ENCODE measurements around the gene MEGF11.
"Not testable (repeated sequence)": the region's sequence is repeated elsewhere in the genome, so short reads cannot be mapped to it uniquely, and the experiment has no call there.

The MEGF11 gene

GRCh38 chr15:65909831-65910230, 343.7 kb downstream of the MEGF11 start:
- DNase-seq = no peak

GRCh38 chr15:65908876-65909275, 344.7 kb downstream of the MEGF11 start:
- no peak for DNase-seq

GRCh38 chr15:65907661-65908060, 345.9 kb downstream of the MEGF11 start:
- DNase-seq = no peak

DNA sequence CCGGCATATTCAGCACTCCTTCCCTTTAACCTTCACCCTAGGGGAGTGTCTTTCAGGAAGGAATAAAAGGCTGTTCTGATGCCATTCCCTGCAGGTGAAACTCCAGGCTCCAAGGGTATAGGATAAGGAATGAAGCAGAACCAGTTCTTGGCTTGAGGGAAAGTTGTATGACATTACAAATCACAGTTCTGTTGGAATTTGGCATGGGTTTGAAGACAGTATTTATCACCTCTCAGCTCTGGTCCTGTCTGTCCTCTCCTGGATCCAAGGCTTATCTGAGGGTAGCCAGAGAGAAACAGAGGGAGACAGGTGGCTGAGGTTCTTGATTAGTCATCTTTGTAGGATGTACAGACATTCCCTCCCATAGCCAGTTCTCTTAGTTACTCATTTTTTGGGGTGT, 347.2 kb downstream of the MEGF11 start:
- no peak for DNase-seq

DNA sequence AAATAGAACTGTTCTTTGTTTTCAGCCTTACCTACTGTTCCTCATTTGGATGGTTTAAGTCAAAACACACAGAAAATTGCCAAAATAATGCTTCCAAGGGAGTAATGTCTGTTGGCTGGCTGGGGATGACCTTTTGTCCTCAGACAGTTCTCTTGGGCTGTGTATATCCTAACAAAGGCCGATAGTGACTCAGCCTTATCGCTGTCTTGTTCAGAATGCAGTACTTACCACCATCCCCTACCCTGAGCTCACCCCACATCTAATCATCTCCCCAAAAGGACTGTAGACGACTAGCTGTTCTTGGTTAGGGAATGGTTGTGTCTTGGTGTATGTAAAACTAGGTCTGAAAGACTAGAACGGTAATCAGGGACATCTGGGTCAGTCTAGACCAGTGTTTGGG, 349.2 kb downstream of the MEGF11 start:
- no peak for DNase-seq

- no peak for DNase-seq
These were observed 350.1 kb downstream of the MEGF11 start for GRCh38 chr15:65903296-65904073.

DNA sequence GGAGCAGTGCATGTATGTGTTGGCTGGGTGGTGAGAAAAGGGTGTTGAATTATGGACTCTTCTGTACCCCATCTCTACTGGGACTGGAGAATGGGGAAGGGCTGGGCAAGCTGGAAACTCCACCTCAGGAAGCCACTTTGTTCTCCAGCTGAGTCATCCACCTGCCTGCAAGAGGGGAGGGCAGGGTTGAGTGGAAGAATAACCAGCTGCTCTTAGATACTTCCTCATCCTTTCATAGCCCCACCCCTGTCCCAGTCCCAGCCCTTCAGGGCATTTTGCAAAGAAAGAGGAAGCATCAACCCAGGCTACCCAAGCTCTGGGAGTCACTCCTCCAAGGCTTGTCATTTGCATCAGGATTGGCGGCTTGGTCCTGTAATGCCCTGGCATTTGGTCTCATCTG, 351.2 kb downstream of the MEGF11 start:
- DNase-seq = no peak

DNA sequence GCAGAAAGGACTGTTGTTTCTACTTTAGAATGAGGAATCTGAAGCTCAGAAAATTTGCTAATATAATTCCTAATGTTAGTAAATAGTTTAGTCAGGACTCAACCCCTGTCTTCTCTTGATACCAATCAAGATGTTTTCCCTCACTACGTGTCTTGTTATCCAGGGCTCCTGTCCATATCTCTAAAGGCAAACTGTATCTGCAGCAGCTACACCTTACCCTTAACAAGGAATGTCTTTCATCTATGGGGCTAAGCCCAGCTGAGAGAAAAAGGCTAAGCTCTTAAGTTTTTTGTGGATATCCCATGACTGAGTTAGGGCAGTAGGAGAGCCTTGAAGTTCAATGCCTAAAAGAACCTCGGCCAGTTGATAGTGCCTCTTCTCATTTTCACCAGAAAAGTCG, 351.7 kb downstream of the MEGF11 start:
- DNase-seq = no peak

GRCh38 chr15:65901336-65901735, 352.2 kb downstream of the MEGF11 start:
- no peak for DNase-seq

- DNase-seq = no peak
These were observed 353.1 kb downstream of the MEGF11 start for GRCh38 chr15:65900488-65900887.

DNA sequence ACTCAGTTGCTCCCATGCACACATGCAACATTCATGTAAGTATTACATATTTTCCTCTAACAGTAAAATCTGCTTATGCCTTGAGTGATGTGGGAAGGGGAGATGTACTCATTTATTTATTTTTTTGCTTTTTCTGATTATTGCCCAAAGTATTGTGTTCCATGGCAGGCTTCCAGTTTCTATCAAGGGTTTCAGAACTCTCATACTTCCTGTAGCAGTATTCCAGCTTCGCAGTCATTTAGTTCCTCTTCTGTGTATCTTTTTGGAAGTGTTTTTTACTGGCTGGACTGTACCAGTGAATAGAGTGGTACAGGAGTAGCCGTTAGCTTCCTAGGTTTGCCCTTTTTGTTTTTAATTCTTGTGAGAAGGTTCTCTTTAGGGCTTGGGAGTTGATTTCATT, 357.3 kb downstream of the MEGF11 start:
- no peak for DNase-seq

- DNase-seq = no peak
These were observed 360.5 kb downstream of the MEGF11 start for GRCh38 chr15:65893060-65893459.

- DNase-seq = no peak
These were observed 364.6 kb downstream of the MEGF11 start for GRCh38 chr15:65888981-65889380.

- no peak for DNase-seq
These were observed 366.0 kb downstream of the MEGF11 start for GRCh38 chr15:65887565-65887964.

DNA sequence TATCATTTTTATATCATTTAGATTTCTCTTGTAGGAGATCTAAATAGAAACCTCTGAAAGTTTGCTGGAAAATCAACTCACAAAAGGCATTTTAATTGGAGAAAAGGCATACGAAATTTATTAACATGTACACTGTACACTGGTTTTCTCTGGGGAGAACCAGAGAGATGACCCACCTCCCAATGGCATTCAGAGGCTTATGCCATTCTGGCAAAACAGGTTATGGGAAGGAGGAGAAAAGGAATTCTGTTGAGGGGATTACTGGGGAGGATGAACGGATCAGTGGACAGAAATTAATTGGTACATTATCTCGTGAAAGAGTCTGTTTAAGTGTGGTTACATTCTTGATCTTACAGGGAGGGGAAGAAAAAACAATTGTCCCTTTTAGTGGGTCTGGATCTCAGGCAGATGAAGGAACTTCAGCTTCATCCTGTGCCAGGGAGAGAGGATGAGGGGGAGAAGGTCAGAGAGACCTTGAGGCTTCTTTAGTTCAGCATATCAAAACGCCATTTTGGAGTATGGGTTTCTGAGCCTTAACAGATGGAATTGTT, 367.8 kb downstream of the MEGF11 start:
- no peak for DNase-seq

GRCh38 chr15:65884511-65884910, 369.0 kb downstream of the MEGF11 start:
- no peak for DNase-seq

DNA sequence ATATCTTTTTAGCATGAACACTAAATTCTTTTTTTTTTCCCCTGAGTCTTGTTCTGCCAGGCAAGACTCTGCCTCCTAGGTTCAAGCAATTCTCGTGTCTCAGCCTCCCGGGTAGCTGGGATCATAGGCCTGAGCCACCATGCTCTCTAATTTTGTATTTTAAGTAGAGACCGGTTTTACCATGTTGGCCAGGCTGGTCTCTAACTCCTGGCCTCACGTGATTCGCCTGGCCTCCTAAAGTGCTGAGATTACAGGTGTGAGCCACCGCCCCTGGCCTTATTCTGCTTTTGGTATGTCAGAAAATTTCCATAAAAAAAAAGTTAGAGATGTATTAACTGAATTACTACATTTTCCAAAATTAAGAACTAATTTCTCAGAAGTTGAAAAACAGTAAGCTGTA, 370.0 kb downstream of the MEGF11 start:
- no peak for DNase-seq

DNA sequence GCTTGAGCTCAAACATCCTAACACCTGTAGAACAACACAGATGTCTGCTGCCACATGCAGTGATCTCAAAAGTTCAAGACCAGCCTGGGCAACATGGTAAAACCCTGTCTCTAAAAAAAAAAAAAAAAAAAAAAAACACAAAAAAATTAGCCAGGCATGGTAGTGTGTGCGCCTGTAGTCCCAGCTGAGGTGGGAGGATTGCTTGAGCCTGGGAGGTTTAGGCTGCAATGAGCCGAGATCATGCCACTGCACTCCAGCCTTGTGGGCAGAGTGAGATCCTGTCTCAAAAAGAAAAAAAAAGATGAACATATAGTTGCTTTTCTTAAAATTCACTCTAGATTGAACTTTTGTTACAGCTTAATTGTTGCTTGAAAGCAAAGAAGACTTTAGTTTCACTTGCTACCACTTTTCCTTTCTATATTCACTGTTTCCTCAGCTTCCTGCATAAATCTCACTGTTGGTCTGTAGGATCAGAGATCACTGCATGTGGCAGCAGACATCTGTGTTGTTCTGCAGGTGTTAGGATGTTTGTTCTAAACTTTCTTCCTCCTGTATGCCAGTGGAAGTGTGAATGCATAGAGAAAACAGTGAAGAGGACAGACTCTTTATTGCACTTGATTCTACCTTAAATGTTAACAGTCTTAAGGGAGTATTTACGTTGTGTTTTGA, 371.6 kb downstream of the MEGF11 start:
- no peak for DNase-seq

GRCh38 chr15:65877749-65878148, 375.8 kb downstream of the MEGF11 start:
- no peak for DNase-seq

GRCh38 chr15:65875458-65875857, 378.1 kb downstream of the MEGF11 start:
- DNase-seq = no peak

GRCh38 chr15:65873256-65873655, 380.3 kb downstream of the MEGF11 start:
- DNase-seq = no peak

DNA sequence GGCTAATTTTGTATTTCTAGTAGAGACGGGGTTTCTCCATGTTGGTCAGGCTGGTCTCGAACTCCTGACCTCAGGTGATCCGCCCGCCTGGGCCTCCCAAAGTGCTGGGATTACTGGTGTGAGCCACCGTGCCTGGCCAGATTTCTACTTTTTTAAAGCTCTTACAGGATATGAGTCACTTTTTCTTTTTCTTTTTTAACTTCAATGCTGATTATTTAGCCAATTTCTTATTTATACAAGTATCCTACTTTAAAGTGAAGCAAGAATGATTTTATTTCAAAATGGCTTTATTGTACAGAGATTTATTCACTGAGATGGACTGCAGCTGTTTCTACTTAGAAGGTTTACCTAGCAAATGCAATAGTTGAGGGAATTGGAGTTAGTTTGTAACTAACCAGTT, 381.0 kb downstream of the MEGF11 start:
- DNase-seq = not testable (repeated sequence)

DNA sequence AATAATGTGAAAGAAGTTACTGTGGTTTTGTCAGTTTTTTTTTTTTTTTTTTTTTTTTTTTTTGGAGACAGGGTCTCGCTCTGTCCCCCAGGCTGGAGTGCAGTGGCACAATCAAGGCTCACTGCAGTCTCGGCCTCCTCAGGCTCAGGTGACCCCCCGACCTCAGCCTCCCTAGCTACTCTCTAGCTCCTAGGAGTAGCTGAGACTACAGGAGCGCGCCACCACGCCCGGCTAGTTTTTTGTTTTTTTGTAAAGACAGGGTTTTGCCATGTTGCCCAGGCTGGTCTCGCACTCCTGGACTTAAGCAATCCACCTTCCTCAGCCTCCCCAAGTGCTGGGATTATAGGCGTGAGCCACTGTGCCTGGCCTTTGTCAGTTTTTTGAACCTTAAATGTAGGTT, 381.7 kb downstream of the MEGF11 start:
- not testable (repeated sequence) for DNase-seq

DNA sequence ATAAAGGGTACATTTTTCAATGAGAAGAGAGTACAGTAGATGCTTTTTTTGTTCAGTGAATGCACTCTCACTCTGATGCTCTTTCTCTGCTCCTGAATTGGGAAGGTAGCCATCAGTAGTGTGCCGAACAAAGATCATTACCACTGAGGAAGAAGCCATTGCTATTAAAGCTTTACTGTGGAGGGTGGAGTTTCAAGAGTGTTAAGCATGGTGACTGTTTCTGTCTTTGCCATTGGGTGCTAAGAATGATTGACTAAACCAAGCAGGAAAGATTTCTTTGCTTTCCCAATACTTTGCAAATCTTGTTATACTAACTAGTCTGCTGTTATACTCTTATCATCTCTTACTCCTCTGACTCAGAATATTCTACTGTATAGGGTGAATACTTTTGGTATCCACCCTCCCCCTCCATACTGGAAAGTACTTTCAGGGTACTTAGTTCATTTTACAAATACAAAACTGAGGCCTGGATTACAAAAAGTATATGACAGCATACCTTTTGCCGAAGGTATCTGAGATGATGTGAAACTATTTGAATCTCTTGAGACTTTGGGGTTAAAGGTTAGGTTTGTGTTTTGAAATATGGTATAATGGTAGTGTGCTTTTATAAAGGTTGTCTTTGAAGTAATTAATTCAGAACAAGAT, 382.5 kb downstream of the MEGF11 start:
- no peak for DNase-seq

Measured in NCI-H524 treated with DMSO at 0.1 percent for 48 hours (cell line).